Hepatocyte (in vitro differentiated cells): Measurements from ENCODE around the gene ATP6V0A1. TPM values are rescaled to one million over a fixed set of nuclear protein-coding genes. Genes with fewer than 3 reads are reported as not detected.

Experiments
- DNase-seq: peaks from one replicate; pipeline ENCODE4 v3.0.0-alpha.2; 2016; ENCODE audit warnings: low spot score
- H2AFZ ChIP-seq: fragments of 200-600 bp; sonication (generic); 2 replicates; pipeline ENCODE4 v1.6.0; 2016; ENCODE audit warnings: antibody characterized with exemption, mild to moderate bottlenecking
- H3K27ac ChIP-seq: fragments of 200-600 bp; sonication (generic); 2 replicates; pipeline ENCODE4 v1.5.1; 2016; ENCODE audit warnings: mild to moderate bottlenecking
- H3K27me3 ChIP-seq: fragments of 200-600 bp; sonication (generic); 2 replicates; pipeline ENCODE4 v1.6.1; 2016
- H3K36me3 ChIP-seq: fragments of 200-600 bp; sonication (generic); replicated peaks from 2 replicates; pipeline ENCODE4 v1.5.1; 2016; ENCODE audit warnings: low read depth; ENCODE audit not compliant: insufficient read depth
- H3K4me1 ChIP-seq: fragments of 200-600 bp; sonication (generic); 2 replicates; pipeline ENCODE4 v1.5.1; 2016; ENCODE audit warnings: mild to moderate bottlenecking, moderate library complexity; ENCODE audit not compliant: insufficient read depth
- H3K4me2 ChIP-seq: fragments of 200-600 bp; sonication (generic); 2 replicates; pipeline ENCODE4 v1.6.0; 2016
- H3K4me3 ChIP-seq: fragments of 200-600 bp; sonication (generic); 2 replicates; pipeline ENCODE4 v1.5.1; 2016; ENCODE audit warnings: mild to moderate bottlenecking
- H3K79me2 ChIP-seq: fragments of 200-600 bp; sonication (generic); 2 replicates; pipeline ENCODE4 v1.6.0; 2017; ENCODE audit warnings: mild to moderate bottlenecking
- H3K9me2 ChIP-seq: fragments of 200-600 bp; sonication (generic); replicated peaks from 2 replicates; pipeline ENCODE4 v1.6.0; 2017; ENCODE audit warnings: mild to moderate bottlenecking; ENCODE audit not compliant: insufficient read depth
- H3K9me3 ChIP-seq: fragments of 200-600 bp; sonication (generic); 2 replicates; pipeline ENCODE4 v1.5.1; 2016; ENCODE audit warnings: low read depth, mild to moderate bottlenecking
- H4K20me1 ChIP-seq: fragments of 200-600 bp; sonication (generic); 2 replicates; pipeline ENCODE4 v1.6.0; 2016; ENCODE audit warnings: mild to moderate bottlenecking; ENCODE audit not compliant: insufficient read depth, poor library complexity, severe bottlenecking
- EZH2 ChIP-seq: fragments of 200-600 bp; sonication (generic); IDR thresholded peaks from 2 replicates; pipeline ENCODE4 v1.6.1; 2016; ENCODE audit warnings: antibody characterized with exemption, mild to moderate bottlenecking, borderline replicate concordance
- EZH2phosphoT487 ChIP-seq: fragments of 200-600 bp; sonication (generic); IDR thresholded peaks from one replicate; pipeline ENCODE4 v1.6.1; 2018; ENCODE audit warnings: antibody characterized with exemption, mild to moderate bottlenecking, low read depth, moderate library complexity; ENCODE audit not compliant: unreplicated experiment, severe bottlenecking
- WGBS: methylation state at CpG from one replicate; pipeline ENCODE4 v1.1.6; 2016; ENCODE audit warnings: low lambda C conversion rate; ENCODE audit errors: missing lambda C conversion rate; 5-methylcytosine and 5-hydroxymethylcytosine counted together
- polyA plus RNA-seq: library from polyadenylated mRNA; unstranded; fragments of >200 nt; fragmentation: Nextera tagmentation; extraction: Ambion mirVana; gene quantifications from 2 replicates; pipeline ENCODE4 v1.2.1, GENCODE V29; 2016
- total RNA-seq: library from RNA; depleted of rRNA; stranded (reverse); fragments of >200 nt; gene quantifications from 2 replicates; pipeline ENCODE4 v1.2.3, GENCODE V29; 2014
- TF ChIP-seq, protein P1 (sequence below): fragments of 200-600 bp; sonication (generic); IDR thresholded peaks from 2 replicates; pipeline ENCODE4 v1.5.1; 2016; ENCODE audit warnings: antibody characterized with exemption, mild to moderate bottlenecking; ENCODE audit not compliant: poor library complexity

The ATP6V0A1 gene
- total and polyA plus RNA-seq, 2 experiments from 2014 or later, result 63.4 to 71.4 TPM

DNA sequence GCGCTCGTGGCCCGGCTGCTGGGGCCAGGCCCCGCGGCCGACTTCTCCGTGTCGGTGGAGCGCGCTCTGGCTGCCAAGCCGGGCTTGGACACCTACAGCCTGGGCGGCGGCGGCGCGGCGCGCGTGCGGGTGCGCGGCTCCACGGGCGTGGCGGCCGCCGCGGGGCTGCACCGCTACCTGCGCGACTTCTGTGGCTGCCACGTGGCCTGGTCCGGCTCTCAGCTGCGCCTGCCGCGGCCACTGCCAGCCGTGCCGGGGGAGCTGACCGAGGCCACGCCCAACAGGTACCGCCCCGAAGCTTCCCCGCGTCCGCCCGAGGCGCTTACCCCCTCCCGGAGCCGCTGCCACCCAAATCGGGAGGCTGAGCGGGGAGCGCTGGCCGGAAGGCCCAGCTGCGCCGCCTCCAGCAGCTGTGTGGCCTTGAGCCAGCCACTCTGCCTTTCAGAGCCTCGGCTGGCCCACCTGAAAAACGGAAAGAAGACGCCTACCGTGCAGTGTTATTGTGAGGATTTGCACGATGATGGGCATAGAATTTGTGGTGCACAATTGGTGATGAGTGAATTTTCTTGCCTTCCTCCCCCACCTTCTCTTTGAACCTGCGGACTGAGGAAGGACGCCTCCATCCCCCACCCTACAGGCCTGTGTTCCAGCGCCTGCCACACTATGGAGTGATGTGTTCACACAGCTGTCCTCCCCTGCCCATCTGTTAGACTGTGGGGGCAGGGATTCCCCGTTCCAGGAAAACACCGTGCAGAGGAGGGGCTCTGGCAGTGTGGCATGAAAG is 77.9 kb downstream of the ATP6V0A1 start:
- TF ChIP-seq EZH2phosphoT487, result no peak
- TF ChIP-seq, protein P1, sequence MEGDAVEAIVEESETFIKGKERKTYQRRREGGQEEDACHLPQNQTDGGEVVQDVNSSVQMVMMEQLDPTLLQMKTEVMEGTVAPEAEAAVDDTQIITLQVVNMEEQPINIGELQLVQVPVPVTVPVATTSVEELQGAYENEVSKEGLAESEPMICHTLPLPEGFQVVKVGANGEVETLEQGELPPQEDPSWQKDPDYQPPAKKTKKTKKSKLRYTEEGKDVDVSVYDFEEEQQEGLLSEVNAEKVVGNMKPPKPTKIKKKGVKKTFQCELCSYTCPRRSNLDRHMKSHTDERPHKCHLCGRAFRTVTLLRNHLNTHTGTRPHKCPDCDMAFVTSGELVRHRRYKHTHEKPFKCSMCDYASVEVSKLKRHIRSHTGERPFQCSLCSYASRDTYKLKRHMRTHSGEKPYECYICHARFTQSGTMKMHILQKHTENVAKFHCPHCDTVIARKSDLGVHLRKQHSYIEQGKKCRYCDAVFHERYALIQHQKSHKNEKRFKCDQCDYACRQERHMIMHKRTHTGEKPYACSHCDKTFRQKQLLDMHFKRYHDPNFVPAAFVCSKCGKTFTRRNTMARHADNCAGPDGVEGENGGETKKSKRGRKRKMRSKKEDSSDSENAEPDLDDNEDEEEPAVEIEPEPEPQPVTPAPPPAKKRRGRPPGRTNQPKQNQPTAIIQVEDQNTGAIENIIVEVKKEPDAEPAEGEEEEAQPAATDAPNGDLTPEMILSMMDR, result no peak
- TF ChIP-seq EZH2, result no peak
- peak; percentile 90 for DNase-seq
- H3K9me3 ChIP-seq, result no peaks in the 10 kb centered on the region
- peak overlapping the region; percentile 99 for H3K4me2 ChIP-seq
- H3K36me3 ChIP-seq, result no peaks in the 10 kb centered on the region
- peak overlapping the region; percentile 69 for H2AFZ ChIP-seq
- H3K9me2 ChIP-seq, result no peaks in the 10 kb centered on the region
- H3K27me3 ChIP-seq, result no peaks in the 10 kb centered on the region
- H3K4me3 ChIP-seq, result peak overlapping the region; percentile 85
- peaks cover 25% of the 10 kb centered on the region for H3K79me2 ChIP-seq
- 3% methylated on average over 31 of the region's 65 CpGs for WGBS
- H3K4me1 ChIP-seq, result peaks cover 18% of the 10 kb centered on the region
- no peaks in the 10 kb centered on the region for H4K20me1 ChIP-seq
- peak overlapping the region; percentile 77 for H3K27ac ChIP-seq

DNA sequence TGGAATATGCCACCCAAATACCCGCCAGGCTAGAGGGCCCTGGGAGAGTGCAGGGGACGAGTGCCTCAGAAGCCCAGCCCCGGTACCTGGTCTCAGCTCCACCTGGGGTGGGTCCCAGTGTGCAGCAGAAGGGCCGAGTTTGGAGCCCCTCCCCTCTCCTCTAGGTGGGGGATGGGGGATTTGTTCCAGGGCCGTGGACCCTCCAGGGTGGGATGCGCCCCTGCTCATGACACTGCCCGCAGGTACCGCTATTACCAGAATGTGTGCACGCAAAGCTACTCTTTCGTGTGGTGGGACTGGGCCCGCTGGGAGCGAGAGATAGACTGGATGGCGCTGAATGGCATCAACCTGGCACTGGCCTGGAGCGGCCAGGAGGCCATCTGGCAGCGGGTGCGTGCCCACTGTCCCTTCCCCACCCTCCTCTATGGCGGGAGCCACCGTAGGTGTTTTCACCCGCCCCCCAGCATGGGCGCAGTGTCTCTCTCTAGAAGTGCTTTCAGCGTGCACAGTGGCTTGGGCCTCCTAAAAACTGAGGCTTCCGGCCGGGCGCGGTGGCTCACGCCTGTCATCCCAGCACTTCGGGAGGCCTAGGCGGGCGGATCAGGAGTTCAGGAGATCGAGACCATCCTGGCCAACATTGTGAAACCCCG is 78.6 kb downstream of the ATP6V0A1 start:
- Histone ChIP-seq H4K20me1 (no peaks in the 10 kb centered on the region), H3K4me1 (peaks cover 16% of the 10 kb centered on the region), H3K4me2 (peak overlapping the region; percentile 99), H3K27me3 (no peaks in the 10 kb centered on the region), H3K4me3 (peak overlapping the region; percentile 85), H3K79me2 (peaks cover 25% of the 10 kb centered on the region), H3K9me3 (no peaks in the 10 kb centered on the region), H3K9me2 (no peaks in the 10 kb centered on the region), H3K36me3 (no peaks in the 10 kb centered on the region), H3K27ac (peak overlapping the region; percentile 77), H2AFZ (no peak overlapping the region)
- TF ChIP-seq, protein P1, result no peak
- TF ChIP-seq EZH2 (no peak), EZH2phosphoT487 (no peak)
- 89% methylated on average over 31 of the region's 31 CpGs for WGBS
- peak; percentile 7 for DNase-seq

DNA sequence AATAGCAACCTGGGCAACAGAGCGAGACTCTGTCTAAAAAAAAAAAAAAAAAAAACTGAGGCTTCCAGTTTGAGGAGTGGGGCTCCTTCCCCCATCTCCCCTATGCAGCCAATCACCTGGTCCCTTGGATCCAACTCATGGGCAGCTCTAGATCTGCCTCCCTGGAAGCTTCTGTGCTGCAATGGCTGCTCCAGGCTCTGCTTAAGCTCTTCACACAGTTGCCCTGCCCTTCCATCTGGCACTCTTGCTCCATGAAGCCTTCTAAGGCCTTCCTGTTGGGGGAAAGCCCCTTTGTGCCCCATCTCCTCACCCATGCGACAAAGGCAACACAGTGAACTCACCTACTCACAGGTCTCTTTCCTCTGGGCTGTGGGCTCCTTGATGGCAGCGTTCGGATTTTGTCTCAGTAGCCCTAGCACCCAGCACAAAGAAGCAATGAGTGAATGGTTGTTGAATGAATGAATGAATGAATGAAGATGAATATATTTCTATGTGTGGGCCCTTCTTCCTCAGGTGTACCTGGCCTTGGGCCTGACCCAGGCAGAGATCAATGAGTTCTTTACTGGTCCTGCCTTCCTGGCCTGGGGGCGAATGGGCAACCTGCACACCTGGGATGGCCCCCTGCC is 79.3 kb downstream of the ATP6V0A1 start:
- Histone ChIP-seq H3K4me1 (peaks cover 16% of the 10 kb centered on the region), H3K27me3 (no peaks in the 10 kb centered on the region), H3K79me2 (peaks cover 25% of the 10 kb centered on the region), H3K36me3 (no peaks in the 10 kb centered on the region), H3K27ac (no peak overlapping the region), H2AFZ (no peak overlapping the region), H3K9me2 (no peaks in the 10 kb centered on the region), H3K9me3 (no peaks in the 10 kb centered on the region), H3K4me2 (no peak overlapping the region), H3K4me3 (no peak overlapping the region), H4K20me1 (no peaks in the 10 kb centered on the region)
- WGBS, result 95% methylated on average over 5 of the region's 5 CpGs
- no peak for DNase-seq
- TF ChIP-seq, protein P1, result no peak
- TF ChIP-seq EZH2 (no peak), EZH2phosphoT487 (no peak)
